Sigmoid colon (tissue), 7 donors: ENCODE measurements around the gene KRT85. TPM values are rescaled to one million over a fixed set of nuclear protein-coding genes. Genes with fewer than 3 reads are reported as not detected.

Experiments
- DNase-seq: peaks from one replicate; pipeline ENCODE4 v3.0.0-alpha.2; 2019
- H3K27ac ChIP-seq, 4 donors: fragments of 200-600 bp; sonication (generic); one replicate each; pipeline ENCODE4 v1.5.1; 2016 to 2019; ENCODE audit warnings: mild to moderate bottlenecking in 1 of 4
- H3K27me3 ChIP-seq, 3 donors: fragments of 200-600 bp; sonication (generic); one replicate each; pipeline ENCODE4 v1.5.1; 2019; ENCODE audit warnings: mild to moderate bottlenecking in 1 of 3
- H3K36me3 ChIP-seq, 4 donors: fragments of 200-600 bp; sonication (generic); one replicate each; pipeline ENCODE4 v1.5.1; 2016 to 2019
- H3K4me1 ChIP-seq, 4 donors: fragments of 200-600 bp; sonication (generic); one replicate each; pipeline ENCODE4 v1.5.1; 2017 to 2019
- H3K4me3 ChIP-seq, 4 donors: fragments of 200-600 bp; sonication (generic); one replicate each; pipeline ENCODE4 v1.5.1; 2017 to 2019; ENCODE audit warnings: mild to moderate bottlenecking in 2 of 4, moderate library complexity in 1 of 4
- H3K9me3 ChIP-seq, 4 donors: fragments of 200-600 bp in 3 of 4; sonication (generic) in 3 of 4; one replicate each; pipeline versions ENCODE4 v1.5.1 to v1.6.1; 2013 to 2019
- CTCF ChIP-seq, 4 experiments: fragments of 450-650 bp in 3 of 4; fragments of 200-600 bp in 1 of 4; IDR thresholded peaks; one replicate each; pipeline ENCODE4 v1.5.1; 2016 to 2019; ENCODE audit warnings: antibody characterized with exemption in 4 of 4, mild to moderate bottlenecking in 3 of 4, moderate library complexity in 2 of 4
- EP300 ChIP-seq, 4 donors: sonication (generic); formaldehyde crosslinking; IDR thresholded peaks; one replicate each; pipeline ENCODE4 v1.6.1; 2017; ENCODE audit warnings: antibody characterized with exemption in 4 of 4
- POLR2A ChIP-seq, 2 donors: fragments of 450-650 bp; IDR thresholded peaks; one replicate each; pipeline ENCODE4 v1.6.1; 2016; ENCODE audit warnings: antibody characterized with exemption in 2 of 2, mild to moderate bottlenecking in 2 of 2, moderate library complexity in 2 of 2
- POLR2AphosphoS5 ChIP-seq, 4 donors: sonication (generic); formaldehyde crosslinking; IDR thresholded peaks; one replicate each; pipeline ENCODE4 v1.6.1; 2017; ENCODE audit warnings: antibody characterized with exemption in 4 of 4
- WGBS, 2 donors: extraction: QIAGEN DNeasy Blood & Tissue Kit; methylation state at CpG; one replicate each; pipeline ENCODE4 v1.1.7; 2013; 5-methylcytosine and 5-hydroxymethylcytosine counted together
- intact Hi-C: fragments of 100-400 bp; cut with DNase I; formaldehyde crosslinking; loops from one replicate; pipeline ENCODE4 v1.15.1; 2023
- polyA plus RNA-seq, 3 donors: library from polyadenylated mRNA; stranded (reverse); fragments of 200-250 nt; gene quantifications; one replicate each; pipeline ENCODE4 v1.2.3, GENCODE V29; 2013
- total RNA-seq, 4 donors: library from RNA; depleted of rRNA; stranded (reverse); fragments of >200 nt; gene quantifications; one replicate each; pipeline ENCODE4 v1.1.0, GENCODE V29; 2016
- donor health status: healthy with polysubstance abuse.
- donor health status: Bipolar disorder and iron deficiency.
- donor health status: healthy.

KRT85 gene
- total and polyA plus RNA-seq, 7 donors, result not detected

- WGBS, 2 donors, result 63 to 83% methylated on average over 3 of the region's 3 CpGs
- H3K4me1 ChIP-seq, result no peaks in the 10 kb centered on the region
- no peaks in the 10 kb centered on the region for H3K27me3 ChIP-seq
- TF ChIP-seq CTCF (IDR thresholded peaks at IDR 0.05) (no peak), POLR2AphosphoS5 (IDR thresholded peaks at IDR 0.05) (no peak), POLR2A (IDR thresholded peaks at IDR 0.05) (no peak)
- intact Hi-C loops, result no loop called here
- DNase-seq, result peak; percentile 2
- H3K4me3 ChIP-seq, result no peak overlapping the region
- H3K27ac ChIP-seq, result no peak overlapping the region
- peaks cover 0 to 7% (median 2%) of the 10 kb centered on the region in 4 donors for H3K9me3 ChIP-seq
- H3K36me3 ChIP-seq, result no peaks in the 10 kb centered on the region
These were observed 35.4 kb downstream of the KRT85 start for GRCh38 chr12:52331833-52332232.

GRCh38 chr12:52331039-52331438 is 36.2 kb downstream of the KRT85 start:
- DNase-seq, result no peak
- no peak overlapping the region for H3K27ac ChIP-seq
- TF ChIP-seq POLR2AphosphoS5 (IDR thresholded peaks at IDR 0.05) (no peak), CTCF (IDR thresholded peaks at IDR 0.05) (no peak), EP300 (IDR thresholded peaks at IDR 0.05) (no peak), POLR2A (IDR thresholded peaks at IDR 0.05) (no peak)
- H3K36me3 ChIP-seq, result no peaks in the 10 kb centered on the region
- WGBS, 2 donors, result 47 to 81% methylated on average over 1 of the region's 1 CpG
- peaks cover 0 to 2% (median 1%) of the 10 kb centered on the region in 4 donors for H3K9me3 ChIP-seq
- H3K4me3 ChIP-seq, result no peak overlapping the region
- H3K27me3 ChIP-seq, result no peaks in the 10 kb centered on the region
- no peaks in the 10 kb centered on the region for H3K4me1 ChIP-seq
- intact Hi-C loops, result no loop called here

DNA sequence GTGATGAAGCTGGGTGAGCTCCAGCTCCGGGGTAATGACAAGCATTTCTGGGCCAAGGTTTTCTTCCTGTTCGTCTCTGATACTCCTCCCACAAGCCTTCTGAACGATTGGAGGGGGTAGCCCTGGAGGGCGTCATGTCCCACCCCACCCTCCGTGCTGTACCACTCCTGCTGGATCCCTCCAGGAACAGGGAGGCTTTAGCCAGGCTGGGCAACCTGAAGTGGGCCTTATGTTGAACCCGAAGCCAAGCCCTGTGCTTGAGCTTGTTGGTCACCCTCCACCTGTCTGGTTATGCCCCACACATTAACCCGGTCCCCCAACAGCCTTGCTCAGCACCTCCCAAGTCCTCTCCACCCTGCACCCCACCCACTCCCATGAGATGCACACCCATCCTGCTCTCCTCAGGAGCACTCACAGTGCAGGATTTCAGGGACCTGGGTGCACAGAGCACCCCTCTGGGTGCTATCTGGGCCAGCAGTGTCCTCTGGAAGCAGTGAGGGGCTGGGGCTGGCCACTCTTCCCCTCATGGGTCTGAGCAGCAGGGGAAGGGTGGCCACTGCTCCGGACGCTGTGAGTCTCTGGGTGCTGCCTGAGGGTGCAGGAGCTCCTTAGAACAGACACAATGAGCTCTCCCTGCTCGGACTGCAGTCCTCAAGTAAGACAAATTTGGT is 39.3 kb downstream of the KRT85 start:
- Histone ChIP-seq H3K4me3 (no peak overlapping the region), H3K27me3 (no peaks in the 10 kb centered on the region), H3K27ac (no peak overlapping the region), H3K9me3 (no peaks in the 10 kb centered on the region), H3K36me3 (no peaks in the 10 kb centered on the region), H3K4me1 (no peaks in the 10 kb centered on the region)
- no peak for TF ChIP-seq CTCF (IDR thresholded peaks at IDR 0.05)
- intact Hi-C loops, result loop anchor here (2.0 to 5.0 kb wide), 2 partner anchors 116 to 171 kb away; no protein-coding TSS in a partner anchor
- WGBS, 2 donors, result 53 to 68% methylated on average over 10 of the region's 10 CpGs
- peak; percentile 53 for DNase-seq

GRCh38 chr12:52327052-52327829 is 40.0 kb downstream of the KRT85 start:
- no peaks in the 10 kb centered on the region for H3K36me3 ChIP-seq
- H3K4me1 ChIP-seq, result no peaks in the 10 kb centered on the region
- TF ChIP-seq CTCF (IDR thresholded peaks at IDR 0.05) (peak; percentile 55 to 74 (median 70)), EP300 (IDR thresholded peaks at IDR 0.05) (no peak), POLR2A (IDR thresholded peaks at IDR 0.05) (no peak), POLR2AphosphoS5 (IDR thresholded peaks at IDR 0.05) (peak in 1 of 4 donors; percentile 37)
- intact Hi-C loops, result loop anchor here (2.0 to 5.0 kb wide), 2 partner anchors 115 to 170 kb away; no protein-coding TSS in a partner anchor
- no peaks in the 10 kb centered on the region for H3K27me3 ChIP-seq
- 25 to 37% methylated on average over 11 of the region's 11 CpGs for WGBS, 2 donors
- H3K27ac ChIP-seq, result no peak overlapping the region
- no peaks in the 10 kb centered on the region for H3K9me3 ChIP-seq
- peak; percentile 87 for DNase-seq
- no peak overlapping the region for H3K4me3 ChIP-seq
